Fibroblast of gingiva (primary cell): ENCODE results near the gene RPRD1B.
"Not testable (repeated sequence)": the region's sequence is repeated elsewhere in the genome, so short reads cannot be mapped to it uniquely, and the experiment has no call there.

ENCODE experiments used
- DNase-seq: peaks from one replicate; pipeline ENCODE4 v3.0.0-alpha.2; 2011; ENCODE audit warnings: low read depth

RPRD1B gene

DNA sequence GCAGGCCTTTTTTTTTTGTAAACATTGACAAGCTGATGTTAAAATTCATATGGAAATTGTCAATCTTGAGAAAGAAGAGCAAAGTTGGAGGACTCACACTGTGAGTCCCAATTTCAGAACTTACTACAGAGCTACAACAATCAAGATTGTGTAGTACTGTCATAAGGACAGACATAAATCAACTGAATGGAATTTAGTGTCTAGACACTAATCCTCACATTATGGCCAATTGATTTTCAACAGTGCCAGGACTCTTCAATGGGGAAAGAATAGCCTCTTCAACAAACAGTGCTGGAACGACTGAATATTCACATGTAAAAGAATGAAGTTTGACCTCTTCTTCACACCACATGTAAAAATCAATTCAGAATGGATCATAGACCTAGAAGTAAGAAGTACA, 70.7 kb downstream of the RPRD1B start:
- DNase-seq = no peak

DNA sequence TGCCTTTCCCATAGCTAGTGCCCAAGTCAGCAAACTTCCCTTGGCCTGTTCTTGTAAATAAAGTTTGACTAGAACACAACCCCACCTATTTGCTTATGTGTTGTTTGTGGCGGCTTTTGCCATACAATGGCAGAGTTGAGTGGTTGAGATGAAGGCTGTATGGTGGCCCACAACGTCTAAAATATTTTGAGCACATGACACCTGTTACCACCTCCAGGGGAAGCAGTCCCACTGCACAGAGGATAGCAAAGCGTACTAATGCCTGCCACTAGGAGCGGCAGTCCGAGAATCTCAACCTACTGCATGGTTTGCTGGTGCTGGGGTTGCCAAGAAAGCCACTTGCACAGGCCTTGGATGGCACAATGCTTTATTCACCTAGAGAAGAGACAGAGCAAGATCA, 72.9 kb downstream of the RPRD1B start:
- DNase-seq = no peak

DNA sequence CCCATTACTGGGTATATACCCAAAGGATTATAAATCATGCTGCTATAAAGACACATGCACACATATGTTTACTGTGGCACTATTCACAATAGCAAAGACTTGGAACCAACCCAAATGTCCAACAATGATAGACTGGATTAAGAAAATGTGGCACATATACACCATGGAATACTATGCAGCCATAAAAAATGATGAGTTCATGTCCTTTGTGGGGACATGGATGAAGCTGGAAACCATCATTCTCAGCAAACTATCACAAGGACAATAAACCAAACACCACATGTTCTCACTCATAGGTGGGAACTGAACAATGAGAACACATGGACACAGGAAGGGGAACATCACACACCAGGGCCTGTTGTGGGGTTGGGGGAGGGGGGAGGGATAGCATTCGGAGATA, 73.8 kb downstream of the RPRD1B start:
- DNase-seq = not testable (repeated sequence)

DNA sequence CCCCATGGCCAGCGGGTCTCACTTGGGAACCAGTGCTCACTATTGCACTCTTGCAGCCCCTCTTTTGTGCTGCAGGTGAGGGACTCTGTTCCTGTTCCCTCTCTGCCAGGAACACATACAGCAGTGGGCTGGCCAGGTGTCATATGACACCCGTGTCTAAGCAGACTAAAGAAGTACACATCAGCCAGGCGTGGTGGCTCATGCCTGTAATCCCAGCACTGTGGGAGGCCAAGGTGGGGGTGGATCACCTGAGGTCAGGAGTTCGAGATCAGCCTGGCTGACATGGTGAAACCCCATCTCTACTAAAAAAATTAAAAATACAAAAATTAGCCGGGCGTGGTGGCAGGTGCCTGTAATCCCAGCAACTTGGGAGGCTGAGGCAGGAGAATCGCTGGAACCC, 74.4 kb downstream of the RPRD1B start:
- not testable (repeated sequence) for DNase-seq

DNA sequence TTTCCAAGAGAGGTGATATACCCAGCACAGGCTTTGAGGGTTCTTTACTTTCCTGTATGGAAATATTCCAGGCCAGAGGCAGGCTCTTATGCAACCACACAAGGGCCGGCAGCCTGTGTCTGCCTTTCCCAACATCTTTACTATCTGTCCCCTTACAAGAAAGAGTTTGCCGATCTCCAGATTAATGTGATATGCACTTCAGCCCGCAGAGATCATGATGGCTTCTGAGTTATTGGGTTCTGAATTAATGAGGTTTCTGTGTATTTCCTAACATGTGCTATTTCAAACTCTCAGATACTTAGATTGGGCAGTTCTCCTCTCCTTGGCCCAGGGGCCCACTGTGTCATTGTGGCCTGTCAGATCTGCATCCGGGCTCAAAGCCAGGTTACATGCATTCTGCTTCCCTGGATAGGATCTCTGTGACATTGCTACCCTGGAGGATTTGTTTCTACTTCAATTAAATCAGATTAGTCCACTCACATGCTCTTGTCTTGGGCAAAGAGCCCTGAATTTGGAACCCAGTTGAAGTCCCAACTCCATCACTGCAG, 75.0 kb downstream of the RPRD1B start:
- DNase-seq = peak; percentile 70

DNA sequence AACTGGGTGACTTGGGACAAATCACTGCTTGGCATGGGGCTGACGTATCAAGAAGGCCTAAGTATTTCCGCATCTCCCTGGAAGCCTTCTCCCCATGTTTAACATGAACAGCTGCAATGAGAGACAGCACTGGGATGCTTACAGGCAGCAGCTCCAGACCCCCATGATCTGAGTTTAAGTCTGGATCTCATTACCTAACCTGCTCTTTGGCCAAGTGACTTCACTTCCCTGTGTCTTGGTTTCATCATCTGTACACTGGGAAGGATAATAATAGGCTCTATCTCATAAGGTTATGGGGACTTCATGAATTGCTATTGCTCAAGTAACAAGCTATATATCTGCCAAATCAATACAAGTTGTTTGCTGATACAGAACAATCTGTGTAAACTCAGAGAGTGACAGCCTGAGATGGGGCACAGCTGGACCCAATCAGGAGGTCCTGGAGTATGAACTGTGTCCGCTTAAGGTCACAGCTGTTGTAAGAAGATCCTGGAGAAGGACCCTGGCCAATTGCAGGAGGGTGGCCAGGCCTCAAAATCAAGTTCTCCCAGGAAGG, 75.5 kb downstream of the RPRD1B start:
- DNase-seq = peak; percentile 87

DNA sequence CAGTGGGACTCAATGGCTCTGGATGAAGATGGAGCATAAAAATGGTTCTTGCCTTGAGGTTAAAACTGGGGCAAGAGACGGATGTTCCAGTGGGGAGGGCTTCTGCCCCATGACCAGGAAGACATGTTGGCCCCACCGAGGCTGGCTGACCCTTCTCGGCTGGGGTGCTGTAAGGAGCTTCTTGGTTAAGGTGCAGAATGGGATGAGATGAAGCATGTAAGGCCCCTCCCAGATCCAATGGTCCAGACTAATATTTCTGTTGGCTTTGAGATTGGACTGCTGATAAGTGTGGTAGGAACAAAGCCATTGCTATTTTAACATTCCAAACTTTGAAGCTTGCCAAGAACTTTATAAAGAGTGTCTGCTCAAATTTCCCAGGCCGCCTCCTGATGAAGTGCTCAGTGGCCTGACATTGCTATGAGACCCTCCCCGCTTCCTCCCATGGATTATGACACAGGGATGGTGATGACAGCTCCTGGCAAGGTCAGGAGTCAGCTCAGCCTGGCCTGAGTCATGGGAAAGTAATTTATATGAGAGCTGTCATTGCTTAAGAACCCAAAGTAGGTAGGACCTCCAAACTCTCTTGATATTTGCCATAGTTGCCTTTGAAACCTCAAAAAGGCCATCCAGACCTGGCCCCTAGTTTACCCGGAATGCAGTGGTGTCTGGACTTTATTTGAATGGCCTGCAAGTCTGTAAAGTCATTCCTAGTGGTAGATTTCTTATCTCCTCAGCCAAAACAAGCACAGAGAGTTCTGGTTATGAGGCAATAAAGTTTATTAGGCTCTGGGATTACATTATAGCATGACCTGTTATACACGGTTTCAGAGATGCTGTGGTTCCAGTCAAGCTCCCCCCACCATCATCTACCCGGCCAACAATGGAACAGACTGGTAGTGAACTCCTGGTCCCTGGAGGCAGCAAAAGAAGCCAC, 76.3 kb downstream of the RPRD1B start:
- DNase-seq = peak; percentile 95

DNA sequence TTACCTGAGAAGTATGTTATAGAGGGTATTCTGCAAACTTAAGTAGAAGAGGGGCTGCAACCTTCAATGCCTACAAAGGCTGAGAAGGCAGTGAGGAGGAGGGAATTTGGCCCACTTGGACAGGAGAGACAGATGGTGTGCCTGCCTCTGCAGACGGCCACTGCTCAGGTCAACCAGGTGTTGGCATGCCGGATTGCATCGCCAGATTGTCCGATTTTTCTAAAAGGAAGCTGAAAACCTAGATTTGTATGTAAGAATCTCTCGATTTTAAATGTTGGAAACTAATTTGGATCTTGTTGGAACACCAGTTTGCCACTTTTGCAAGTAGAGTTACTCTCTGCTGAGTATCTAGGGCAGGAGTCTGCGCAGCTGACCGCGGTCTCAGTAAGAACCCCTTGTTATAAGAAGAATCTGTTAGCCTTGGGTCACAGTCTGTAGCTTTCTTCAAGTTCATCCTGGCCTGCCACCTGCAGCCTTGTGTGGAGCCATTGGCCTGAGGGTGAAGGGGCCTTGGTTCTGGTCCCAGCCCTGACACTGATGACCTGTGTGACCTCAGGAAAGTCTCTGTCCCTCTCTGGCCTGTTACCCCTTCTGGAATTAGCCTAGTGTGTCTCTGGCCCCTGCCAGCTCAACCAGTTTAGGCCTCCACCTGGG, 77.1 kb downstream of the RPRD1B start:
- DNase-seq = no peak

DNA sequence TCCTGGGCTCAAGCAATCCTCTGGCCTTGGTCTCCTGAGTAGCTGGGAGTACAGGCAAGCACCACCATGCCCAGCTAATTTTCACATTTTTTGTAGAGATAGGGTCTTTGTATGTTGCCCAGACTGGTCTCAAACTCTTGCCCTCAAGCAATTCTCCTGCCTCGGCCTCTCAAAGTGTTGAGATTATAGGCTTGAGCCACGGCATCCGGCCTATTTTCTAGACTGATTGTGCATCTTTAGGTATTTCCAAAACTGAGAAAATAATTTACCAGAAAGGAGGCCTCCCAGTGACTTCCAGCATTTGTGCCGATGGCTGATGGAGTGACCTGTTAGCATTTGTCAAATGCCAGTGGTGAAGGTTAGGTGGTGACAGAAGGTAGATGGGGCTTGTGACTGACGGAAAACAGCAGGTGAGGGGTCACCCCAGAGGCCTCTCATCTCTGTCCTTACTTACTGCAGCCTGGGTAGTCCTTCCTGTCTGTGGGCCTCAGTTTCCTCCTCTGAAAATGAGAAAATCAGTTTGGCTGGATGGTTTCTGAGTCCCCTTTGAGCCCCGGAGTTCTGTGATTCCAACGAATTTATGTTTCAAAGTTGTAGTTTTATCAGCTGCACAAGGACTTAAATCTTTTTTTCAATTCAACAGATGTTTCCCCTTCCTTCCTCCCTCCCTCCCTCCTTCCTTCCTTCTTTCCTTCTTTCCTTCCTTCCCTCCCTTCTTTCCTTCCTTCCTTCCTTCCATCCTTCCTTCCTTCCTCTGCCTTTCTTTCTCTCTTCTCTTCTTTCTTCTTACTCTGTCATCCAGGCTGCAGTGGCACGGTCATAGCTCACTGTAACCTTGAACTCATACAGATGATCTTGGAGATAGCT, 78.1 kb downstream of the RPRD1B start:
- no peak for DNase-seq

DNA sequence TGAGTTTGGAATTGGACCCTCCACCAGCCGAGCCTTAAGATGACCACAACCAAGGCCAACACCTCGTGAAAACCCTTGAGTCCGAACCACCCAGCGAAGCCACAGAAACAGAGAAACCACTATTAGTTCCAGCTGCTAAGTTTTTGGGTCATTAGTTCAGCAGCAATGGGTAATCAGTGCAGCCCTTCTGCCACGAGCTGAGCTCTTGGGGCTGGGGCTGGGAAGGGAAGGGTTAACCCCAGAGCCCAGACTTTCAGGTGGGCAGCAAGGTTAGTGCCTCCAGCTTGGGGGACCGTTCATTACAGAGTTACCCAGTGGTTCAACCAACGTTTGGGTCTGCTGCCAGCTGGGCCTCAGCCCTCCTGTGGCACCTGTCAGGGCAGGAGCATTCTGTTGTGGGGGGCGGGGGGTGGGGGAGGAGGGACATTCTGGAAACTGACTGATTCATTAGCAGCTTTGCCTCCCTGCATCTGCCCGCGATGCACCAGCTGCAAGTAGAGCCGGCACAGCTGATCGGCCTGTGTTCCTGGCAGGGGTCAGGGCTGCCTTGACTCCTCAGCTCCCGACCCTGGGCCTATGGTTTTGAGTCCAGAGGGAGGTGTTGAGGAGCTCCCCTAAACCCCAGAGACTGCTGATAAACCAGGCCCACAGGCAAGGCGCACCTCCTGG, 78.8 kb downstream of the RPRD1B start:
- DNase-seq = no peak

DNA sequence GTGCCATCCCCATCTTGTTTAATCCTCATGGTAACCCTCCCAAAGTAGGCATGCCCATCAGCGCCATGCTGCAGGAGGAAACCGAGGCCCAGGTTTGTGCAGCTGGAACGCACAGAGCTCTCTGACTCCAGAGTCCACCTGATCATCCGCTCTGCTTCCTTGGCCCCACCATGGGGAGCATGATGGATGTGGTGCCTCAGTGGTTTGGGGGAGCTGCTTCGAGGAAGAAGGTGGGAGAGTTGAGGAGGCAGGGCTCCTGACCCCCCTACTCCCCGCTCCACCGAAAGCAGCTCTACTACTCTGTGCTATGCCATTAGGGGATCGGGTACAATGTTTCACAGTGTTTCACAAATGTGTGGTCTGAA, 79.4 kb downstream of the RPRD1B start:
- no peak for DNase-seq

DNA sequence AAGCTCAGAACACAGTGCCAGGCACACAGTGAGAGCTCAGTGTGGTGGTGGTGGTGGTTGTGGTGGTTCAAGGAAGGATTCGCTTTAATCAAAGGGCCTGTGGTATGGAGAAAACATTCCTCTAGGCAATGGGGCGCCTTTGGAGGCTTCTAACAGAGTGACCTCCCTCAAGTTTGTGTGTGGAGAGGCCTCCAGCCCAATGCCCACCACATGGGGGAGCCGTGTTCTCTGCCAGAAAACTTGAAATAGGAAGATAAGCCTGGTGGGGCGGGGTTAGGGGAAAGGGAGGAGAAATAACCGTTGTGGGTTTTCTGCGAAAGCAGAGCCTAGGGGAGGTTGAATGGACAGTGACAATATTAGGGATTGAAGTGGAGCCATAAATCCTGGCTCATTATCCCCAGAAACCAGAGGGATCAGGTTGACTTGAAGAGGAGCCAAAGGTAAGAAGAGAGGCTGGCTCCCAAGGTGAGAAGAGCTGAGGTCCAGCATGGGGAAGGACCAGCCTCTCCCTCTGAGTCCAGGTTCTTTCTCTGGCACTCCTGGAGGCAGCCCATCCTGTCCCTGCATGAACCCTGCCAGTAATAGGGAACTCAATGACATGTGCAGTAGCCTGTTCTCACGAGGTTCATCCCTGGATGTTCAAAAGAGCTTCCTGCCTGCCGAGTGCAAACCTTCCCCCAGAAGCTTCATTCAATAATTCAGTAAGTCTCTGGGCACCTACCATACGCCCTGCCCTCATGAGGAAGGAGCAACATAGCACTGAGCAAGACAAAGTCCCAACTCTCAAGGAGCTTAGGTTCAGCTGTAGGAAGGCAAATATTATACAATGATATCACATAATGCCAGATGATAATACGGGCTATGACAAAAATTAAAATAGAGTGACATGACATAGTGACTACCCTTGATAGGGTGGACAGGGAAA, 80.1 kb downstream of the RPRD1B start:
- no peak for DNase-seq

DNA sequence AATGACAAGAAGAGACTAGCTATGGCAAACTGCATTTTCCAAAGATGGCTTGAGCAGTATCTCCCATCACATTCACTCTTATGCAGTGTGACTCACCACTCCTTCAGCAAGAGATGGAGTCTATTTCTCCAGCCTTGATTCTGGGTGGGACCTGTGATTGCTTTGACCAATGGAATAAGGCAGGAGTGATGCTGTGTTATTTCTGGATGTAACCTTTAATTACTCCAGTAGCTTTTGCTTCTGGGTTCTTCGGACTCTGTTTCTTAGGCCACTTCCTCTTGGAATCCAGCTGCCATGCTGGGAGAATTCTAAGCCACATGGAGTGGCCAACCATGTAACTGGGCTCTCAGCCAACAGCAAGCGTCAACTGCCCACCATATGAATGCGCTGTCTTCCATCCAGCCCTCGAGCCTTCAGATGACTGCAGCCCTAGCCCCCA, 80.8 kb downstream of the RPRD1B start:
- no peak for DNase-seq

DNA sequence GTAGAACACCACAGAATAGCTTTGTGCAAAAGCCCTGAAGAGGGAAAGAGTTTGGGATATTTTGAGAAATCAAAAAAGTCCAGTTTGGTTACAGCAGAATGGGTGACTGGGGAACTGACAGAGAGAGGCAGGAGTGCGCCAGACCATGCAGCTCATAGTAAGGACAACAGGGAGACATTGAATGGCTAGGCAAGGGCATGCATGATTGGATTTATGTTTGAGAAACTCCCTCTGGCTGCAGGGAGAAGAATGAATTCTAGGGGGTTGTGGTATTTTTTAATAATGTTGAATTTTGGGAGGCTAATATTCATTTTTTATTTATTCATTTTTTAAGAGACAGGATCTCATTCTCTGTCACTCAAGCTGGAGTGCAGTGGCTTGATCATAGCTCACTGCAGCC, 81.7 kb downstream of the RPRD1B start:
- no peak for DNase-seq

DNA sequence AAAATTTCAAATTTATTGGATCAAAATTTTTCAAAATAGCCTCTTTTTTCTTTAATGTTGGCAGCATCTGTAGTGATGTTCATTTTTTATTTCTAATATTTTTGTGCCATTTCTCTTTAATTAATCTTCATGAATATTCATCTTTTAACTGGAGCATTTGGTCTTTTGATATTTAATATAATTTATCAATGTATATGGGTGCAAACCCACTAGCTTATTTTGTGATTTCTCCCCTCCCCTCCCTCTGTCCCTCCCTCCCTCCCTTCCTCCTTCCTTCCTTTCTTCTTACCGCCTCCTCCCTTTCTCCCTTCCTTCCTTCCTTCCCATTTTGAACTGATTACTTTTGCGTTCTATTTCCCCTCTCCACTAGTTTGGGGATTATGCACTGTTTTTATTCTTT, 82.3 kb downstream of the RPRD1B start:
- no peak for DNase-seq

DNA sequence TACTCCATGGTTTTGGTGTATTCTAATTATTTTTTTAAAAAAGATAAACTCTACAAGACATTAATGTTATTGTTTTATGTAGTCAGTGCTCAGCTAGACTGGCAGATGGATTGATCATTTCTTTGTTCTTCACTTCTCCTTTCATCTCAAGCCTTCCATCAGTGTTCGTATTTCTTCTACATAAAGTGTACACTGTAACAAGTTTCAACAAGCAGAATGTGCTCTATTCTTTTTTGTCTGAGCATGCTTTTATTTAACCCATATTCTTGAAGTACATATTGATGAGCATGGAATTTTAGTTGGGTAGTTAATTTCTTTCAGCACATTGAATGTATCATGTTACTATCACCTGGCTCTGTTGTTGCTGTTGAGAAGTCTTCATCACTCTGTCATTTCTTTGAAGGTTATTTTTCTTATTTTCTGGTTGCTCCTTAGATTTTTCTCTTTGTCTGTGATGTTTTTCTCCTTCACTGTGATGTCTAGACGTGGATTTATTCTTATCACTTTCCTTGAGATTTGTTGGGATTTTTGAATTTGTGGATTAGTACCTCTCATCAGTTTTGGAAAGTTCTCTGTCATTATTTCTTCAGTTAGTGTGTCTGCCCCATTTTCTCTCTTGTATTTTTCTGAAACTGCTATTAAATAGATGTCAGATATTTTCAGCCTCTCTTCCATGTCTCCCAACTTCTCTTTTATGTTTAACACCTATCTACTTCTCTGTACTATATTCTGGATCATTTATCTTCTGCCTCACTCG, 83.0 kb downstream of the RPRD1B start:
- no peak for DNase-seq

DNA sequence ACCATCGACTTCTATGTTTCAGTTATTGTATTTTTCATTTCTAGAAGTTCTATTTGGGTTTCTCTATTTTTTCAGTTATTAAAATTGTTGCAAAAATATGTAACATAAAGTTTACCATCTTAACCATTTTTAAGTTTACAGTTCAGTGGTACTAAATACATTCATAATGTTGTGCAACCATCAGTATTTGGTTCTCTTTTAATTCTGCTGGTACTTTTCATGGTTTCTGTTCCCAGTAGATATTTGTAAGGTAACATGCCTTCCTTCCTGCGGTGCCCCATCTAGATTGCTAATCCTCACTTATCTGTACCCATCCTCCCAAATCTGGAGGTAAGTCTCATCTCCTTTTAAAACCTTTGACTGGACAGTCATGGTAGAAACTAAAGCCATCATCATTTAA, 83.7 kb downstream of the RPRD1B start:
- DNase-seq = no peak

DNA sequence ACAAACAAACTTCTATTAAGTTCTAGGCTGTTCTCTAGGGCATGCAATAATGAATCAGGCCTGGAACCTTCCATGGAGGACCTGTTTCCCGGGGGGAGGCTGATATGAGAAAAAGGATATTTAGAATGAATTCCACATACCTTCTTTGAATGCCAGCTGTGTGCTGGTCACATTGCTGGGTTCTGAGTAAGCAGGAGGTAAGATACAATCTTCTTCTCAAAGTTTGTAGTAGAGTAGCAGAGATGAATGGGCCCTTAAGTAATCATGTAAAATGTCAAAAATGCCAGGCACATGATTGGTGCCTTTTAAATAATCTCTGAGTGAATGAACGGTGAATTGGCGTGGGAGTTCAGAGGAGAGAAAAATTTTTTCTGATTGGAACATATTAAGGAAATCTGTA, 84.1 kb downstream of the RPRD1B start:
- no peak for DNase-seq

DNA sequence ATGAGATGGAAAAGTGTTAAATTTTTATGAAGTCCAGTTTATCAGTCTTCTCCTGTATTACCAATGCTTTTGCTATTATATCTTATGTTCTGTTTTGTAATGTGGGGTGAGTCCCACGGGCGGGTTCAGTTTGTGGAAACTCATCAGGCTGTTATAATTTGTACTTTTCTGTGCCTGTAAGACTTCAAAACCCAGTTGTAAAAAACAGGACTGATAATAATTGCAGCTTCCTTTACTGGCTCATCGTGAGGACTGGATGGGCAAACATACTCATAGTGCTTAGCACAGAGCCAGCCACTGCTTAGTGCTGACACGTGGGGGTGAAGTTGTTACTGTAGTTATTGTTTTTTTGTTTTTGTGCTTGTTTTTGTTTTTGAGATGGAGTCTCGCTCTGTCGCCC, 85.9 kb downstream of the RPRD1B start:
- DNase-seq = no peak

DNA sequence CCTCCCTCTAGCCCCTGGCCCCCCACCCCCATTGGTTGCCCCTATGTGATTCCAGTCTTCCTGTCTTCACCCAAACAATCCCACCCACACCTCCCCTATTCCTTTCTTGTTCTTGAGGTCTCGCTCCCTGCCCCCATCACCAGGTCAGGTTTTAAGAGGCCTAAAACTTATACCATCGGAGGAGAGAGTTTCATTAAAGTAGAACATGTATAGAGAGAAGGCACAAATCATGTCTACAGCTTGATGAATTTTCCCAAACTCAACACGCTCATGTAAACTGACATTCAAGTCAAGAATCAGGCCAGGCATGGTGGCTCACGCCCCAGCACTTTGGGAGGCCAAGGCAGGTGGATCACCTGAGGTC, 87.1 kb downstream of the RPRD1B start:
- no peak for DNase-seq
